Umbilical cord (tissue), 2 donors: Measurements from ENCODE around the gene NCAN. TPM values are rescaled to one million over a fixed set of nuclear protein-coding genes. Genes with fewer than 3 reads are reported as not detected.
"Not testable (repeated sequence)": the region's sequence is repeated elsewhere in the genome, so short reads cannot be mapped to it uniquely, and the experiment has no call there.

Experiments used
- DNase-seq: peaks from one replicate; pipeline ENCODE4 v3.0.0-alpha.2; 2015; ENCODE audit warnings: low spot score
- total RNA-seq: library from RNA; depleted of rRNA; stranded (reverse); fragments of >200 nt; gene quantifications from one replicate; pipeline ENCODE4 v1.2.3, GENCODE V29; 2014; ENCODE audit warnings: low replicate concordance; ENCODE audit not compliant: insufficient read depth

NCAN gene
- total RNA-seq, 1 donor from 2014 or later = 0.72 TPM

- DNase-seq = no peak
Measured at GRCh38 chr19:19224150-19224851, 12.5 kb downstream of the NCAN start.

DNA sequence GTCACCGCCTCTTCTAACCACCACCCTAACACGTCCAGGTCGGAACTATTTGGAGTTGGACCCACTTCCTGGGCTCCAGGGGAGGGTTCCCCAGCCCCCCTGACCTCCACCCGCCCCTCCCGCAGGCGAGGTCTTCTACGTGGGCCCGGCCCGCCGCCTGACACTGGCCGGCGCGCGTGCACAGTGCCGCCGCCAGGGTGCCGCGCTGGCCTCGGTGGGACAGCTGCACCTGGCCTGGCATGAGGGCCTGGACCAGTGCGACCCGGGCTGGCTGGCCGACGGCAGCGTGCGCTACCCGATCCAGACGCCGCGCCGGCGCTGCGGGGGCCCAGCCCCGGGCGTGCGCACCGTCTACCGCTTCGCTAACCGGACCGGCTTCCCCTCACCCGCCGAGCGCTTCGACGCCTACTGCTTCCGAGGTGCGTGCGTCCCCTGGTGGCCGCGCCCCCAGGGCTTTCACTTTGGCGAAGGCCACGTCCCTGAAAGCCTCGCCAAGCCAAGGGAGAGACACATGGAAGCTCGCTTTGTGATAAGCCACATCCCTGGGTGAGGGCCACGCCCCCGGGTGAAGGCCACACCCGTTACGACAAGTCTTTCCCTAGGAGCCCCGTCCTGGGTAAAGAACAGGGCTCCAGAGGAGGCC is 13.2 kb downstream of the NCAN start:
- peak; percentile 10 for DNase-seq

DNA sequence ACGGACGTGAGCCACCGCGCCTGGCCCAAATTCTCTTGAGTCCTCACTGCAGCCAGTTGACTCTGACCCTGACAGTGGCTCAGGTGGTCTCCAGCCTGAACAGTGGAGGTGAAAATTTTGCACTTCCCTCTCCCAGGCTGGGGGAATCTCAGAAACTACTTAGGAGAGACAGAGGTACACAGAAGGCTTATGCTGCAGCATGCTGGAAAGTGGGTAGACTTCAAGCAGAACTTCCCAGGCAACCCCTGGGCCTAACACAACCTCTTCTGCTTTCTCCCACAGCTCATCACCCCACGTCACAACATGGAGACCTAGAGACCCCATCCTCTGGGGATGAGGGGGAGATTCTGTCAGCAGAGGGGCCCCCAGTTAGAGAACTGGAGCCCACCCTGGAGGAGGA is 14.4 kb downstream of the NCAN start:
- no peak for DNase-seq

GRCh38 chr19:19226663-19227062 is 14.9 kb downstream of the NCAN start:
- DNase-seq = no peak

DNA sequence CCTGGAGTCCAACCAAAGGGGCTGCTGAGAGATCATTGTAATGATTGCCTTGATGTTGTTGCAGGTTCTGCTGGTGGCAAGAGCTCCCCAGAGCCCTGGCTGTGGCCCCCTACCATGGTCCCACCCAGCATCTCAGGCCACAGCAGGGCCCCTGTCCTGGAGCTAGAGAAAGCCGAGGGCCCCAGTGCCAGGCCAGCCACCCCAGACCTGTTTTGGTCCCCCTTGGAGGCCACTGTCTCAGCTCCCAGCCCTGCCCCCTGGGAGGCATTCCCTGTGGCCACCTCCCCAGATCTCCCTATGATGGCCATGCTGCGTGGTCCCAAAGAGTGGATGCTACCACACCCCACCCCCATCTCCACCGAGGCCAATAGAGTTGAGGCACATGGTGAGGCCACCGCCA is 15.5 kb downstream of the NCAN start:
- no peak for DNase-seq

DNA sequence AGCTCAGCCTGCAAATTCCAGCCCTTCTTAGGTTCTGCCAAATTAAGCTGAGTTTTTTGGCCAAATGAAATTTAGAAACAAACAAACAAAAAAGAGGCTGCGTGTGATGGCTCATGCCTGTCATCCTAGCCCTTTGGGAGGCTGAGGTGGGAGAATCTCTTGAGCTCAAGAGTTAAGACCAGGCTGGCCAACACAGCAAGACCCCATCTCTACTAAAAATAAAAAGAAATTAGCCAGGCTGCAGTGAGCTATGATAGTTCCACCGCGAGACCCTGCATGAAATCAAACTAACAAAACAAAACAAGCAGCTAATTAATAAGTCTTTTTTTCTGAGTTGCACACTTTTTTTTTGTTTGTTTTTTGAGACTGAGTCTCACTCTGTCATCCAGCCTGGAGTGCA is 17.9 kb downstream of the NCAN start:
- no peak for DNase-seq

- no peak for DNase-seq
Measured at GRCh38 chr19:19230999-19231398, 19.2 kb downstream of the NCAN start.

DNA sequence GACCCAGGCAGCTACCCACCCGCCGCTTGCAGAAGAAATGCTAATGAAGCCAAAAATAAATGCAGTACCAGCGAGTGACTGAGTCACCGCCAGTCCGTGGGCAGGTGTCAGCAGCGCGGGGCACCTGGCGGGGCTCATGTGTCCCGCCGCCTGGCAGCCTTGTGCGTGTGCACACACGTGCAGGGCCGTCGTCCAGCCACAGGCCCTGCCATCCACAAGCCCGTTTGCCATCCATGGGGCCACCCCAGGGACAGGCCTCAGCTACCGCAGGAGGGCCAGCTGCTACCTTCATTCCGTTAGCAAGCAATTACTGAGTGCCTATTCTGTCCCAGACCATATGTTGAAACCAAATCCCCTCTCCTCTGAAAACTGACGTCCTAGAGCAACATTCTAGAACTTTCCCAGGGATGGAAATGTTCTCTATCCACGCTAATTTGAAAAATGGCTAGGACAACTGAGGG is 20.5 kb downstream of the NCAN start:
- DNase-seq = no peak

- DNase-seq = no peak
Measured at GRCh38 chr19:19234220-19234816, 22.6 kb downstream of the NCAN start.

- DNase-seq = no peak
Measured at GRCh38 chr19:19236173-19236572, 24.4 kb downstream of the NCAN start.

DNA sequence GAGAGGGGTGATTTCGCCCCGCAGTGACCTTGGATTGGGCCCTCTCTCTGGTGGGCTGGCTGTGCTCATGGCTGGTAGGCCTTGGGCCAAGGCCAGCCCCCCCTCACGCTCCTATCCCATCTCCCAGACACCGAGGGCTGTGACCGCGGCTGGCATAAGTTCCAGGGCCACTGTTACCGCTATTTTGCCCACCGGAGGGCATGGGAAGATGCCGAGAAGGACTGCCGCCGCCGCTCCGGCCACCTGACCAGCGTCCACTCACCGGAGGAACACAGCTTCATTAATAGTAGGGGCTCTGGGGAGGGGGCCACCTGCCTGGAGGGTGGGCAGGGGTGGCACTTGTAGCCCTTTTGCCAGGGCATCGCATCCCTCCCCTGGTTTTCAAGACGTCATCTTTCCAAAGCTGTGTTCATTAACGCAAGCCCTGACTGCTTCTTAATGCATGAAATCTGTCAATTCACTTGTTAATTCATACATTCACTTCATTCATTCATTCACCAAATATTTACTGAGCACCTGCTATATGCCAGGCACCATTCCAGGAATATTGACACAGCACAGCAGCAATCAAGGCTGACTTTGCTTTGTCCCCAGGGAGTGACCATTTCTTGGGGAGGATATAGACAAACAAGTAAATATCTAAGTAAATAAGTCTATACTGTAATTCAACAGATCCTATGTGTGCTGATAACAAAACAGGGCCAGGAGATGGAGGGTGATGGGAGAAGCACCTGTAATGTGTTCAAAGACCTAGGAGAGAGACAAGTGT is 26.6 kb downstream of the NCAN start:
- DNase-seq = no peak

DNA sequence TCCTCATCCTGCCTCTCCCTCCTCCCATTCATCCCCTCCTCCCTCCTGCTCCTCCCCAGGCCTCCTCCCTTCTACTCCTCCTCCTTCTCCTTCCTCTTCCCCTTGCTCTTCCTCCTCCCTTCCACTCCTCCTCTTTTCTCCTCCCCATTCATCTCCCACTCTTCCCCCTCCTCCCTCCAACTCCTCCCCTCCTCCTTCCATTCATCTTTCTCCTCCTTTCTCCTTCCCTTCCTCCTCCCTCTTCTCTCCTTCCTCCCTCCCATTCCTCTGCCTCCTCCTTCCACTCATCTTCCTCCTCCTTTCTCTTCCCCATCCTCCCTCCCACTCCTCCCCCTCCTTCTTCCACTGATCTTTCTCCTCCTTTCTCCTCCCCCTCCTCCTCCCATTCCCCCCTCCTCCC is 27.9 kb downstream of the NCAN start:
- DNase-seq = no peak

GRCh38 chr19:19240476-19240875 is 28.7 kb downstream of the NCAN start:
- DNase-seq = no peak

DNA sequence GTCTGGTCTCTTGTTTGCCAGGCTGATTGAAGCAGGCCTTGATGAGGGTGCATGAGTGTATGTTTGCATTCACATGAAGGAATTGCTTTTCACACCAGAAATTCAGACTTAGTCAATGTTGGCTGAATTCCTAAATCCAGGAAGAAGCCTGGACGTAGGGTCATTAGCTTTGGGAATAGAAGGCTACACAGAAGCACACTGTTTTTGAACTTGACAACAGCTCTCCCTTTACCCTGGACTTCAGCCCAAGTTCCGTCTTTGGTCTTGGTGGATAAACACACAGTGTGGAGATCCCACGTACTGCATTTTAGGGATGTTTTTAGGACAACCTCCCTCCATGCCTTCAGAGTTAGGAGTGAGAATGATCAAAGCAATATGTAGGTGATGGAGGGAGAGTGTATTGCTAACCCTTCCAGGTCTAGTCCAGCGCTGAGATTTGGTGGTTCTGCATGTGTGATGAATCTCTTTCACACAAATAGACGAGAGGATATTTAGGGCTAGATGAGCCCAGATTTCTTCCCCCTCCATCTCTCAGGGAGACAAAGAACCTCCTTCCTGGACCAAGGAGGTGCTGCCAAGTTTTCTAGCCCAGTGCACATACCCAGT is 38.5 kb downstream of the NCAN start:
- no peak for DNase-seq

DNA sequence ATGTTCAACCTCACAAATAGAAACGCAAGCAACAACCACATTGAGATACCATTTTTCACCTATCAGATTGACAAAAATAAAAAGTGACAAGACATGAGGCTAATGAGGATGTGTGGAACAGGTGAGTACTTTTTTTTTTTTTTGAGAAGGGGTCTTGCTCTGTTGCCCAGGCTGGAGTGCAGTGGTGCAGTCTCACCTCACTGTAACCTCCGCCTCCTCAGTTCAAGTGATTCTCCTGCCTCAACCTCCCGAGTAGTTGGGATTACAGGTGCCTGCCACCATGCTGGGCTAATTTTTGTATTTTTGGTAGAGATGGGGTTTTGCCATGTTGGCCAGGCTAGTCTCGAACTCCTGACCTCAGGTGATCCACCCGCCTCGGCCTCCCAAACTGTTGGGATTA is 41.7 kb downstream of the NCAN start:
- not testable (repeated sequence) for DNase-seq

DNA sequence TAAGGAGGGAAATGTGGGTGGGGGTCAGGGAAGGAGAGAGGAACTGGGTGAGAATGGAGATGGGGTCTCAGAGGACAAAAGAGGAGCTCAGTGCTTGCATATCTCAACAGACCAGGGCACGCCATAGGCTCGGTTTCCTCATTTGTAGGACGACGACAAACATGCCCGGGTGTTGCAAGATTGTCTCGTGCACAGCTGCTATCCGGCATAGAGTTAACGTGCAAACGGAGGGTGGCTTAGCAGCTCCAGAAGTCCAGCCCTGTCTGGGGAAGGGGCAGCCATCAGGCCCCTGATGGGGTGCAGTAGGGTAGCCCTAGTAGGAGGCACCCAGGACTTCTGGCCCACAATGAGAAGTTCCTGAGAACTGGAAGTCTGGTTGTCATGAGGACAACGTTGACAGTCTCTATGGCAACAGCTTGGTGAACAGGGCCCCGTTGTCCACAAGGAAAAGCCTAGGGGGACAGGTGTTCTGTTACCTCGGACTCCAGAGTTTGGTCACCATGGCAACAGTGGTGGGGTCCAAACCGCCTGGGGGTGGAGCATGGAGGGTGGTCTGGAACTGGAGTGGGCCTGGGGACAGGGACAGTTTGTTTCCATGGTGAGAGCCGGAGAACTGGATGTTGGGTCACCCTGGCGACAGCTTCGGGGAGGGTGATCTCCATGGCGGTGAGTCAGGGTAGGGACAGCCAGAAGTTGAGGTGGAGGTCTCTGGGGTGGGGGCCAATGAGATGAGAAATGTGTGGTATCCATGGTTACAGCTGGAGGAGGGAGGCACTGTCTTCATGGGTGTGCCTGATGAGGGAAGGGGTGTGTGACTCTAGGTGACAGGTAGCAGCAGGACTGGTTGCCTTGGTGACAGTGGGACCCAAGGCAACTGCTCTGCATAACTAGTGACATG is 44.6 kb downstream of the NCAN start:
- DNase-seq = no peak

DNA sequence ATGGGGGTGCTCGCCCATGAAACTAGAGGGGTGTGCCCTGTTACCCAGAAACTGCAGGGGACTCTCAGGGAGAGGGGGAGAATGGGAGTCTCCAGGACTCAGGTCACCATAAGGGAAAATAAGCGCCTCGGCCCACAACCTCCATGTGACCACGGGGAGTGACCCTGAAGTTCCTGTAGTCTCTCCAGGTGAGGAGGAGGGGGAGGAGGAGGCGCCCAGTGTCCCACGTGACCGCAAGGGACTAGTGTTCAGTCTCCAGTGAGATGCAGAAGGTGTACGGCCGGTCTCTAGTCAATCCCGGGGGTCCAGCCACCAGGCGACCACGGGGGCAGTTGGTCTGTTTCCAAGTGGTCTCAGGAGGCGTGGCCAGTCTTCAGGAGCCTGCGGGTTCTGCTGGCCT is 45.4 kb downstream of the NCAN start:
- DNase-seq = no peak

DNA sequence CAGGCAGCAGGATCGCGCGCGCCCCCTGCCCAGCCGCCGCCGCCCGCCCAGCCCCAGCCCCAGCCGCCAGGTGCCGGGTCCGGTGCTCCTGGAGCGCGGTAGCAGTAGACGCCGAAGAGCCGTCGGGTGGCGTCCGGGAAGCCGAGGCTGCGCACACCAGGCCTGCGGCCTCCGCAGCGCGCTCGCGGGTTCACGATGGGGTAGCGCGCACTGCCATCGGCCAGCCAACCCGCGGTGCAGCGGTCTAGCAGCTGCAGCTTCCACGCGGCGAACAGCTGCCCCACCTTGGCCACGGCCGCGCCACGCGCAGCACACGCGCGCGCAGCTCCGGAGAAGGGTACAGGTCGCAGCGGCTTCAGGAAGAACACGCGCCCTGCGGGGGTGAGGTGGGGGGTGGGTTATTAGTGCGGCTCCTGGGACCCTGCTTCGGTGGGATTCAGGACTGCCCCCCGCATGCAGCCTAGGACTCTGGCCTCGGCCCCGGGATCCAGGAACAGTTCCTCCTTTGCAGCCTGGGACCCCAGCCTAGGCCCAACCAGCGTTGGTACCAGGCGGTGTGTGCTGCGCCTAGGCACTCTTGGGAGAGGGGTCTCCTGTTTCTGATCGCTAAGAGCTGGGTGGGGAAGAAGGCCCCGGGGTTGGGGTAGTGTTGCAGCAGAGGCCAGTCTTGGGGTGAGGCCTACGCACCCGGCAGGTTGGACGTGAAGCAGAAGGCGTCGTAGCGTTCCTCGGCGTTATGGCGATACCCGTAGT is 46.3 kb downstream of the NCAN start:
- no peak for DNase-seq

DNA sequence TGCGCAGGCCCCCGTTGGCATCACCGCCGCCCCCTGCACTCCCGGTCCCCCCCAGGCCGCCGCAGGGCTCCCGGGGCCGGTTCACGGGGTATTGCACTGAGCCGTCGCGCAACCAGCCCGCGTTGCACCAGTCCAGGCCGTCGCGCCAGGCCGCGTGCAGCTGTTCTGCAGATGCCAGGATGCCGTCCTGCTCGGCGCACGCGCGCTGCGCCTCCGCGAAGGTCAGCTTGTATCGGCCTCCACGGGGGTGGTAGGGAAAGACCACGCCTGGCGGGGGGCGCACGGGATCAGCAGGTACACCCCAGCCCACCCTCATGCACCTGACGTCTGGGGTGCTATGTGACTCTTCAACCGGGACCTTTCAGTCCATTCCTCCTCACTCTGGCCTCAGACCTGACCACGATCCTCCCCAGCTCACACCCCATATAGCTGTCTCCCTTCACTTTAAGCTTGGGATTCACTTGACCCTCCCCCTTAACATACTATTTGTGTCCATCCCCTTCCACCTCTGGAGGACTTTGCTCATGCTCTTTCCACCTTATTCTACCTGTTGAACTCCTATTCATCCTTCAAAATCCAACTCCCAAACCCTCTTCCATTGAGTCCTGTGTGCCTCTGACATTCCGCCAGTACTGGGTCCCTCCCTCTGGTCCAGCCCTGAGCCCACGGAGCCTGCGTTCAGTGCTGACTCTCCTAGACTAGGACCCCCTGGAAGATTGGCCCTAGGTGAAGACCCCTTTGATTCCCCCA is 47.0 kb downstream of the NCAN start:
- no peak for DNase-seq
